Activated CD4-positive, CD25-positive, alpha-beta regulatory T cell treated with anti-CD3 and anti-CD28 coated beads, Interleukin-2, amount 50 U/mL, for 24 hours (primary cell): ENCODE results near the gene NTM.
"Not testable (repeated sequence)": the region's sequence is repeated elsewhere in the genome, so short reads cannot be mapped to it uniquely, and the experiment has no call there.

Experiments
- ATAC-seq, 2 donors: fragments of 150-1000 bp; cut with Tn5 transposase; one replicate each; pipeline ENCODE4 v1.10.0; 2021; ENCODE audit warnings: mild to moderate bottlenecking in 1 of 2, moderate library complexity in 1 of 2

NTM gene

GRCh38 chr11:131674051-131674755 is 303.8 kb downstream of the NTM start:
- ATAC-seq: peak in 1 of 2 donors; percentile 30

GRCh38 chr11:131675121-131675888 is 304.9 kb downstream of the NTM start:
- ATAC-seq: no peak

DNA sequence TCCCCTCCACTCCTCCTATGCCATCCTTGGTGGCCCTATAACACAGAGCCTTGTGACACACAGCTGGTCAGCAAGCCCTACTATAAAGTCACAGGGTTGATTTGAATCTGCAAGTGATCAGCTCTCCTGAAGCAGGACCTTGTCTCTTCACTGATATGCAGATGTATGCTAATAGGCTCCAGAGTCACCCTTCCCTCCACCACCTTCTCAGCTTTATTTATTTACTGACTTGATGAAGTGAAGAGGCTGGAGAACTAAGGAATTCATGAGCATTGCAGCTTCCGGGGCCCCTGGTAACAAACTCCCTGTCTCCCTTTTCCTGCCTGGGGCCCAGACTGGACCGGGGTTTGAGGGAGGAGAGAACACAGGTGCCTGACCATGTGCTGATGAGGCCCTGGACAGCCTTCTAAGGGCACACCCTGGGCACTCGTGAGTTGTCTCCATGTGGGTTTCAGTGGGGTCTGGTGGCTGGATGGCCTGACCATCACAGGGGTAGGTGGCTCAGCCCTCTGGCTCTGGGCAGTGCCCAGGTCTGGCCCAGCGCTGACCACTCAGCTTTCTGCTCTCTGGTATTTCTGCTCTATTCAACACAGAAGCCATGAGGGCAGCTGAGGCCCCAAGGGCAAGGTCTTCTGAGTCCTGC is 307.5 kb downstream of the NTM start:
- no peak for ATAC-seq

DNA sequence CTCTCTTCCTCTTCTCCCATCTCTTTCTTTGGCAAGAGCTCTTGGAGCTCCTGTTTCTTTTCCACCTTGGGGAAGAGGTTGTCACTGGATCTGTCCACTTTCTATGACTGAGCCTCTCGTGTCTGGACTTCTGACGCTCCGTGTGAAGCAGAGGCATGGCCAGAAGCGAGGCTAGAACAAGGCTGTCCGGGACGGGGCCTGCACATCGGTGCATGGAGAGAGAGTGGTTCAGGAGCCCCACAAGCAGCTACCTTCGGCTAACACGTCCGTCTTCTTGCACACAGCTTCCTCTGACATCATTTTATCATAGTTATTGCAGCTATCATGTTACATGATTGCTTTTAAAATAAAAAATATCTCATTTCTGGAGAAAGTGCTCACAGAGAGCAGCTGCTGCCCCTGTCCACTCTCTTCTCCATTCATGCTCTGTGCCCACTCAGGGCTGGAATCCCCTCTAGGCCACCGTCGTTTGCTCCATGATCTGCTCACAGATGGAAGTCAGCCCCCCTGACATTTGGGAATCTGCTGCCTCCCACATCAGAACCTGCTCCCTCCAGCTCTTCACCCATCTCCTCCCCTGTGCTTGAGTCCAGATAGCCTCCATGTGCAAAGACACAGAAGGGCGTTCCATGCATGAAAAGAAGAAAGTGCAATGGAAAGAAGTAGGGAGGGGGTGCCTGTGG is 308.4 kb downstream of the NTM start:
- ATAC-seq: no peak

DNA sequence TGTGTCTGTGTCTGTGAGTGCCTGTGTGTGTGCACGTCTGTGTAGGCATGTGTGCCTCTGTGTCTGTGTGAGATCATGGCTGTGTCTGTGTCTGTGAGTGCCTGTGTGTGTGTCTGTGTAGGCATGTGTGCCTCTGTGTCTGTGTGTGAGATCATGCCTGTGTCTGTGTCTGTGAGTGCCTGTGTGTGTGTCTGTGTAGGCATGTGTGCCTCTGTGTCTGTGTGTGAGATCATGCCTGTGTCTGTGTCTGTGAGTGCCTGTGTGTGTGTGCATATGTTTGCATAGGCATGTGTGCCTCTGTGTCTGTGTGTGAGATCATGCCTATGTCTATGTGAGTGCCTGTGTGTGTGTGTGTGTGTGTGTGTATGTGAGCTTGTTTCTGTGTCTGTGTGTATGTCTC is 310.0 kb downstream of the NTM start:
- ATAC-seq: not testable (repeated sequence)

DNA sequence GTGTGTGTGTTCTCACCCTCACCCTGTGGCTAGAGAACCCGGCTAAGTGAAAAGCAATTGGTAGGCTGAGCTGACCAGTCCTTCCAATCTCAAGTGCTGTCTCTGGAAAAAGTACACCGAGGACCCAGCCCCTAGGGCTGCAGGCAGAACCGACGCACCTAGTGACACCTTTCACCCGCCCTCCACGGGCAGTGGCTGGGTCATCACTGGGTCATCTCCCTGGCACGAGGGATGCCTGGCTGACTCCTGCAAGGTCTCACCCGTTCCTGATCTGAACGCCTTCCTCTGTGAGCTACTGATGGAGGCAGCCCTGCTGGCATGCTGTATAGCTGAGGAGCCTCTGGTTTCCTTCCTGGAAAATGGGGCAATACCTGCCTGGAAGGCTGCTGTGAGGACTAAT is 311.5 kb downstream of the NTM start:
- ATAC-seq: no peak

GRCh38 chr11:131682373-131683015 is 312.1 kb downstream of the NTM start:
- no peak for ATAC-seq

DNA sequence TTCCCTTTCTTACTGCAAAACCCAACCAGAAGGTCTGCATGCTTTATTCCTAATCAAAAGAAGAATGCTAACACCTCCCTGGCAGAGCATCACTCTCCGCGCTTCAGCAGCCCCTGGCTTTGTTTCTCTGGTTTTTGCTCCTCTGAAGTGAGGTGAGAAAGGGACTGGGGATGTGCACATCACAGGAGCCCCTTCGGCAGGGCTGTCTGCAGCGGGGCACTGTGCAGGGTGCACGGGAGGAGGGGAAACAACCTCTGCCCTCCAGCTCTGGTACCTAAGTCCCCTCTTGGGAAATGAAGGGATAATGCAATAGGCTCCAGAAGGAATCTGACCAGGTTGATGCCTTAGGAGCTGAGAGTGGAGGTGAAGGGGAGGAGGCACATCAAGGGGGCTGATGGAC is 312.7 kb downstream of the NTM start:
- ATAC-seq: no peak

GRCh38 chr11:131683666-131684065 is 313.3 kb downstream of the NTM start:
- no peak for ATAC-seq

- ATAC-seq: no peak
Measured at GRCh38 chr11:131684111-131685060, 314.0 kb downstream of the NTM start.

DNA sequence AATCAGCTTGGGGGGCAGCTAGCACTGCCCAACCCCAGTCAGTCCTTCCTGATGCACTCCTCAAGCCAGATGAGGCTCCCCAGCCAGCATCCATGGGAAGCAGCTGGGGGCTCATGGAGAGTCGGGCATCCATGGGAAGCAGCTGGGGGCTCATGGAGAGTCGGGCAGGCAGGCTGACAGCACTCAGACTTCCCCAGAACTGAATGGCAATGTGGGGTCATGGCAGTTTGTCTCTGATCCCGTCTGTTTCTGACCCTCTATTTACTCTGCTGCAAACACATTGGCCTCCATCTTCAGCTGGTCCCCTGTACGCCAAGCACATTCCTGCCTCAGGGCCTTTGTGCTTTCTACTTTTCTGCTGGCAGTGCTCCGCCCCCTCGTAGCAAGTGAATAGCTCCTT is 314.8 kb downstream of the NTM start:
- ATAC-seq: no peak

DNA sequence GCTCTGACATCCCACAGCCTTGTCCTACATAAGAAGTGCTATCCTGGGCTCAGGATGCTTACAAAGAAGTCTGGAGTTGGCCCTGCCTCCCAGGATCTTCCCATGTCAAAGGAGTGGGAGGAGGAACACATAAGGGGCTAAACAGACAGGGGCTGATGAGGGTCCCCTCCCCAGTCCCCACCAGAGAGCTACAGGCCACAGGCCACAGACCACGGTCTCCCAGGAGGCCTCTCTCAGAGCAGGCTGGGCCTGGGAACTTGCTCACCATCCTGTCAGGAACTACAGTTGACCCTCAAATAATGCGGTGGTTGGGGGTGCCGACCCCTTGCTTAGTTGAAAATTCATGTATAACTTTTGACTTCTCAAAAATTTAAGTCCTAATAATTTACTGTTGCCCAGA is 315.5 kb downstream of the NTM start:
- ATAC-seq: no peak

DNA sequence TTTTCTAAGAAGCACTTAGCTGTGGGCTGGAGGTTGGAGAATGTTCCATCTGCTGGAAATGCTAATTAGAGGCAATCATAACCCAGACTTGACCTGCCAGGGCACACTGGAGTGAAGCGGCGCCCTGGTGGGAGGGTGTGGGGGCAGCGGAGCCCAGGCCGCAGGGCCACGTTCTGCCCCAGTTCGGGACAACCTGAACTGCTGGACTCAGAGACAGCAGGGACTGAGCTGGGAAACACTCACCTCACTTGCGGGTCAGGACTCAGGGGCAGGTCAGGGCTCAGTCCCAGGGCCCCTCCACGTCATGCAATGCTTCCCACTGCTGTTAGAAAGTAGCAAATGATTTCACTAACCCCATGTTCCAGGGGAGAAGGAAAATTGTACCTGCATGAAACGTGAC is 316.4 kb downstream of the NTM start:
- ATAC-seq: no peak

DNA sequence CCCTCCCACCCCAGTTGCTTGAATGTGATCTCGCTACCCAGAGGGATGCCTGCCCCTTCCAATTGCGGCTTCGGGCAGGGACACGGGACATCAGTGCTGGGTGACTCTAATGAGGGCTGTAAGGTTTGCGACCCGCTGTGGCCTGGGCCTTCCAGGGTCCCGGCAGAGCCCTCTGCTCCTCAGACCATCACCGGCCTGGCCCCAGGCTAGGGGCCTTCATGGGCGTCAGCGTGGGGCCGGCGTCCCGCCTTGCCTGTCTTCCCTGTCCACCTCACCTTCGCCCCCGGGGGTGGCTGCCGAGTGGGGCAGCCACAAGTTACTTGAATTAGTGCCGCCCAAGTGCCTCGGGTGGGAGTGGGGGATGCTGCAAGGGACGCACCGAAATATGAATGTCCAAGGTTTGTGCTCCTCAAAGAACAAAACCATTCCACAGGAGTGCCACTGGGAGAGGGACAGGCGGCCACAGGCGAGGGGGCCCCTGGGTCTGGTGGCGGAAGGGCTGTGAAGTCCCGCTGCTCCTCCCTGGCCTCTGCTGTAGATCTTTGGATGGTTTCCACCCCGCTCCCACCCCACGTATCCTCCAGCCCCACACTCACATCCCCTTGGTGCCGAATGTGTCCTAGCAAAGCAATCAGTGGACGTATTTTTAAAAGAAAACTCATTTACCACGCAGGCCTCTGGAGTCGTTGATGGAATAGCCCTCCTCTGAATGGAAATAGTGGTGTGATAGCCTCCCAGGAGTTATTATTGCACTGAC is 317.1 kb downstream of the NTM start:
- ATAC-seq: no peak

DNA sequence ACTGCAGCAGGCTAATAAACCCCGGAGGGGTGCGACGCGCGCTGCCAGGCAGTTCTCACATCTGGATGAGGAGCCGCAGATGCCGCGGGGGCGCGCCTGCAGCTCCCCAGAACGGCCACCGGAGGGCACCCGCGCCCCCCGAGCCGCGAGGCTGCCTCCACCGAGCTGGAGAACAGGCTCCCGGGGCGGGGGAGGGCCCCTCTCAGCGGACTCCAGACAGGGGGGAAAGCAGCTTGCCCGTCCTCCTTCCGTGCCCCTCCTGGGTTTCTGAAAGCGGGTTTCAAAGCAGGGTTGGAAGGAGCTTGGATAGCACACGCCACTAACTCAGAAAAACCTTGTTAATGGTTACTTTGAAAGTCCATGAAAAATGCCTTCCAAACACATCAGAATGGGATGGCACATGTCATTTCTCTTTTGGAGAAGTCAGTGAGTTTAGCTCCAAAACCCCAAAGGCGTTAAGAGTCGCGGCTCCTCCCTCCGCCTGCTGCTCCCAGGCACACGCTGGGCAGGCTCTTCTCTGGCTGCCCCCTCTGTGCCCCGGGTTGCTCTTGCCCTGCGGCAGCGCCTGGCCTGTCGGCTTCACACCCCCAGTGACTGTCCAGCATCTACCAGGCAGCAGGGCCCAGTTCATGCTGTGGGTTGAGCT is 317.8 kb downstream of the NTM start:
- peak in 1 of 2 donors; percentile 25 for ATAC-seq

DNA sequence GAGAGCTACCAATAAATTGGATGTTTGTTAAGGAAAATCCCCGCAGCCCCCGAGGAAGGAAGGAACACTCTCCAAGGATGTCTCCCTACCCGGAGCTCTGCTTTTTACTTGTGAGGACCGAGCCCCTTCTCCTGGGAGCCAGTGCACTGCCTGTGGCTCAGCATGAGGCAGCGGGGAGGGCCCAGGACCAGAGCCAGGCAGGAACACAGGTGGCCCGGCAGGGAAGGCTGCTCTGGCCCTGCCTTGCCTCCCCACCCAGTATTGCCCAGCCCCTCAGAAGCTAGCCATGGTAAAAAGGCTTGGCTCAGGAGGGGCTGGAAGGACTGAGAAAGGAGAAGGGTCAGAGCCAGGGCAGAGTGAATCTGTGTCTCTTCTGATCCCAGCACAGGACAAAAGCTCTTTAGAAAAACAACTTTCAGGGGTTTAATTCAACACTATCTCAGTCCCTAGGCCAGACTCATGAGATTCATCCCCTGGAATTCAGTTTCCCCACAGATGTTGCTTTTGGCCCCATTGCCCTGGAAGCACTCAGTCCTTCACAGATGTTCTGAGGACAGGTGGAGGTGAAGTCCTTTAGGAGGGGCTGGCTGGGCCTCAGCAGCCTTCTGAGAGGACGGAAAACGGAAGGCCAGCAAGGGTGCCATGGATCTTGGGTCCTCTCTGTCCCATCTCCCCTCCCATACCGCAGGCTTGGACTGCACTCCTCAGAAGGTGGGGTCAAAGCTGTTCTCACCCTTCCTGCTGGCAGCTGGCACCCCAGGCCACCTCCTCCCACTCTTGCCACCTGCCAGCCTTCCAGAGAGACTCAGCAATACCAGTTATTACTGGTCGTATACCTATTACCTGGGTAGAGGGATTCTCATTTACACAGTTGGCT is 318.9 kb downstream of the NTM start:
- no peak for ATAC-seq

- no peak for ATAC-seq
Measured at GRCh38 chr11:131690362-131690761, 319.9 kb downstream of the NTM start.

DNA sequence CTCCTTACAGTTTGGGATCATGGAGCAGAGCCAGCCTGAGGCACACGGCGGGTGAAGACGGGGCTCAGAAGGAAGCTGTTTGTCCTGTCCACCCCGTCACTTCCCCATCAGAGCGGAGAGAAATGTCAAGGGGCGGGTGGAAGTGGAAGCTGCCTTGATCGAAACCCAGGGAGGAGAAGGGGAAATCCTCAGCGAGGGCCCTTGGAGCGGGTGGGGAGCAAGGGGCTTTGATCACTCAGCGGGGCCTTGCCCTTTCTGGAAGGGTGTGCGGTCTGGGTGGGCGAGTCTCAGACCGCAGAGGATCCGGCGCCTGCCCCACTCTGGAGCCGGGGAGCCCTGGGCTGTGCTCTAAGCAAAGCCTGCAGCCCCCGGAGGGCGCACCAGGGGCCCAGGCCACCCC is 320.4 kb downstream of the NTM start:
- ATAC-seq: no peak
